Keratinocyte (primary cell): ENCODE measurements around the gene FYB1.

Experiments used
- EZH2 ChIP-seq: IDR thresholded peaks from one replicate; pipeline ENCODE4 v1.6.1; 2012; ENCODE audit warnings: inconsistent platforms, mild to moderate bottlenecking, low read length, moderate library complexity
- TF ChIP-seq, protein P1 (sequence below), 3 experiments: IDR thresholded peaks in 1 of 3; conservative IDR thresholded peaks in 1 of 3; optimal IDR thresholded peaks in 1 of 3; 2 replicates in 2 of 3; 3 replicates in 1 of 3; pipeline versions ENCODE3 to v1.5.1; 2011; ENCODE audit warnings: low read length in 3 of 3, mild to moderate bottlenecking in 3 of 3, moderate library complexity in 2 of 3, control low read depth in 1 of 3, inconsistent platforms in 1 of 3; ENCODE audit not compliant: insufficient read depth in 2 of 3; ENCODE audit errors: extremely low read depth in 1 of 3

DNA sequence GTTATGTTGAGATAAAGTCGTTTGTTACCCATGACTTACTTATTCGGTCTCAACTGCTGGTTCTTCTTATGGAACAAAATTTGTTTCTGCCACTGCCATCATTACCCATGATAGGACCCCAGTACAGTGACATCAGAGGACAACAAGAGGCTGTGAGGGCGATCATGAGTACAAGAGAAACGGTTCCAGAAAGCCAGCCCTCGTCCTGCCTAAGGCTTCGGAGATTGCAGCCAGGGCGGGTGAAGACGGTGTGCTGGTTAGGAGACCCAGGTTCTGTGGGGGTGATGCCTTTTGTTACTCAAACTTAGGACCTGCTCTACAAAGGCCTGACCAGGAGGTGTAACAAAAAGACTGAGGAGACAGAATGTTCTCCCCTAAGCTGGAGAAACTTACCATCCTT lies 10.9 kb downstream of the FYB1 start:
- TF ChIP-seq, protein P1, sequence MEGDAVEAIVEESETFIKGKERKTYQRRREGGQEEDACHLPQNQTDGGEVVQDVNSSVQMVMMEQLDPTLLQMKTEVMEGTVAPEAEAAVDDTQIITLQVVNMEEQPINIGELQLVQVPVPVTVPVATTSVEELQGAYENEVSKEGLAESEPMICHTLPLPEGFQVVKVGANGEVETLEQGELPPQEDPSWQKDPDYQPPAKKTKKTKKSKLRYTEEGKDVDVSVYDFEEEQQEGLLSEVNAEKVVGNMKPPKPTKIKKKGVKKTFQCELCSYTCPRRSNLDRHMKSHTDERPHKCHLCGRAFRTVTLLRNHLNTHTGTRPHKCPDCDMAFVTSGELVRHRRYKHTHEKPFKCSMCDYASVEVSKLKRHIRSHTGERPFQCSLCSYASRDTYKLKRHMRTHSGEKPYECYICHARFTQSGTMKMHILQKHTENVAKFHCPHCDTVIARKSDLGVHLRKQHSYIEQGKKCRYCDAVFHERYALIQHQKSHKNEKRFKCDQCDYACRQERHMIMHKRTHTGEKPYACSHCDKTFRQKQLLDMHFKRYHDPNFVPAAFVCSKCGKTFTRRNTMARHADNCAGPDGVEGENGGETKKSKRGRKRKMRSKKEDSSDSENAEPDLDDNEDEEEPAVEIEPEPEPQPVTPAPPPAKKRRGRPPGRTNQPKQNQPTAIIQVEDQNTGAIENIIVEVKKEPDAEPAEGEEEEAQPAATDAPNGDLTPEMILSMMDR (optimal IDR thresholded peaks at IDR 0.05 in 1 of 3, IDR thresholded peaks at IDR 0.05 in 1 of 3, conservative IDR thresholded peaks at IDR 0.05 in 1 of 3; ENCODE audit: extremely low read depth in 1 of 3, insufficient read depth in 2 of 3, low read length in 3 of 3) = no peak
- no peak for TF ChIP-seq EZH2
